ENCODE results near the gene SMYD3.

SMYD3 gene

GRCh38 chr1:246506674-246507481 lies at the start of gene SMYD3:
SMYD3 (minus strand) TSS chr1:246507279.
- DNase-seq = peak; percentile 88 to 90
- TF ChIP-seq GATA1 (IDR thresholded peaks at IDR 0.05; ENCODE audit: low read depth, low read length) (no peak), POLR2A (IDR thresholded peaks at IDR 0.05; ENCODE audit: low read length) (peak; percentile 27)

DNA sequence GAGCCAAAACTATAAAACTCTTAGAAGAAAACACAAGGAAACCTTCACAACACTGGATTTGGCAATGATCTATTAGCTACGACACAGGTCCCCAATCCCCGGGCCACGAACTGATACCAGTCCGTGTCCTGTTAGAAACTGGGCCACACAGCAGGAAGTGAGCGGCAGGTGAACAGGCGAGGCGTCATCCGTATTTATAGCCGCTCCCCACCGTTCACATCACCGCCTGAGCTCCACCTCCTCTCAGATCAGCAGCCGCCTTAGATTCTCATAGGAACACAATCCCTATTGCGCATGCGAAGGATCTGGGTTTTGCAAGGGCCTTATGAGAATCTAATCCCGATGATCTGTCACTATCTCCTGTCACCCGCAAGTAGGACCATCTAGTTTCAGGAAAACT lies 47.1 kb upstream of the SMYD3 start:
- no peak for TF ChIP-seq GATA1 (IDR thresholded peaks at IDR 0.05; ENCODE audit: low read depth, low read length)
- no peak for TF ChIP-seq POLR2A (IDR thresholded peaks at IDR 0.05; ENCODE audit: low read length)
- no peak for DNase-seq

DNA sequence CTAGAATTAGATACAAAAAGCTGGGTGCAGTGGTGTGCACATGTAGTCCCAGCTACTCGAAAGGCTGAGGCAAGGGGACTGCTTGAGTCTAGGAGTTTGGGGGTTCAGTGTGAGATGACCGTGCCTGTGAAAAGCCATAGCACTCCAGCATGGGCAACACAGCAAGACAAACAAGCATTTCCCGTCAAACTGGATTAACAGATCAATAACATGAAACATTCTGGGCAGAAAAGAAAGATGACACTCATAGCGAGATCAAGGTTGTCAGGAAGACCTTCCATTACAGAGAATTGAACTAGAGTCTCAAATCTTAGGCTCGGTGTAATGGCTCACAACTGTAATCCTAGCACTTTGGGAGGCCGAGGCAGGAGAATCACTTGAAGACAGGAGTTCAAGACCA lies 45.0 kb upstream of the SMYD3 start:
- DNase-seq = no peak
- TF ChIP-seq GATA1 (IDR thresholded peaks at IDR 0.05; ENCODE audit: low read depth, low read length) (no peak), POLR2A (IDR thresholded peaks at IDR 0.05; ENCODE audit: low read length) (no peak)

DNA sequence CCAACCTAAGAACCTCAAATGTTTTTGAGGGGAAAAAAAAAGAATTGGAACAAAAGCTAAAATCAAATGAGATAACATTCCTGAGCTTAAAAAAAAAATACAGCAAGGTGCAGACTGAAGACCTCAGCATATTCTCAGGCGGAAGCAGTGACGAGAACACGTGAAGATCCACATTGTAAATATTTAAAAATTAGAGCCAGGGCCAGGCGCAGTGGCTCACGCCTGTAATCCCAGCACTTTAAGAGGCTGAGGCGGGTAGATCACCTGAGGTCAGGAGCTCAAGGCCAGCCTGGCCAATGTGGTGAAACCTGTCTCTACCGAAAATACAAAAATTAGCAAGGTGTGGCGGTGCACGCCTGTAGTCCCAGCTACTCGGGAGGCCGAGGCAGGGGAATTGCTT lies 43.3 kb upstream of the SMYD3 start:
- no peak for TF ChIP-seq POLR2A (IDR thresholded peaks at IDR 0.05; ENCODE audit: low read length)
- no peak for TF ChIP-seq GATA1 (IDR thresholded peaks at IDR 0.05; ENCODE audit: low read depth, low read length)
- DNase-seq = no peak

DNA sequence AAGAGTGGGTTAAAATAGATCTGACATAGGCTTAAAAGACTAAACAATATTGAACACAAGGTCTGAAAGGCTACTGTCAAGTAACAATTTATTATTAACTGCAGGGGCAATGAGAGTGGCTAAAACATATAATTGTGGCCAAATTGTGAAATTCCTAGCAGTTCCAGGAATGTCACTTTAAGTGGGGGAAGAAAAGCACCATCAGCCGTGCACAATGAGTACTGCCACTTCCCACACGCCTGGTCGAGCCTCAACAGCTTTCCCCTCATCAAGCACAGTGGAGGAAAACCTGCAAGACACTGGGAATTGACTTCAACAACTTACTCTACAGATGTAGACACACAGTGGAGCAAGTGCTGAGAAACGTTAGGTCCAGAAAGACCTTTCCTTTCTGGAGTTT lies 42.6 kb upstream of the SMYD3 start:
- TF ChIP-seq GATA1 (IDR thresholded peaks at IDR 0.05; ENCODE audit: low read depth, low read length) (no peak), POLR2A (IDR thresholded peaks at IDR 0.05; ENCODE audit: low read length) (no peak)
- DNase-seq = no peak

DNA sequence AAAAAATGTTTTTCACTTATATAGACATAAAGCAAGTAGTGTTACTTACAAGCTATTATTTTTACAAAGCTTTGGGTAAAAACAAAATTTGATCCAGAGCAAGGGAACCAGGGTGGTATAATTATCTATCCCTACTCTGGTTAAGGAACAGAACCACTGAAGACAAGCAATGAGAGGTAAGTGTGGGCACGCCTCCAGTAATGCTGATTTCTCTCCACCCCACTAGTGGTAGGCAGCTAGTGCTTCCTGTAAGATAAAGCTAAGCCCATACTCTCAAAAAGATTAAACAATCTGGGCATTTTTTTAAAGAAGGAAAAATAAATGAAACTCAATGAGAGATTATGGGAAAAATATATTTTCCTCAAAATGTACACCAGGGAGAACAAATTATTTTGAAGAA lies 36.9 kb upstream of the SMYD3 start:
- TF ChIP-seq GATA1 (IDR thresholded peaks at IDR 0.05; ENCODE audit: low read depth, low read length) = no peak
- no peak for TF ChIP-seq POLR2A (IDR thresholded peaks at IDR 0.05; ENCODE audit: low read length)
- DNase-seq = no peak

DNA sequence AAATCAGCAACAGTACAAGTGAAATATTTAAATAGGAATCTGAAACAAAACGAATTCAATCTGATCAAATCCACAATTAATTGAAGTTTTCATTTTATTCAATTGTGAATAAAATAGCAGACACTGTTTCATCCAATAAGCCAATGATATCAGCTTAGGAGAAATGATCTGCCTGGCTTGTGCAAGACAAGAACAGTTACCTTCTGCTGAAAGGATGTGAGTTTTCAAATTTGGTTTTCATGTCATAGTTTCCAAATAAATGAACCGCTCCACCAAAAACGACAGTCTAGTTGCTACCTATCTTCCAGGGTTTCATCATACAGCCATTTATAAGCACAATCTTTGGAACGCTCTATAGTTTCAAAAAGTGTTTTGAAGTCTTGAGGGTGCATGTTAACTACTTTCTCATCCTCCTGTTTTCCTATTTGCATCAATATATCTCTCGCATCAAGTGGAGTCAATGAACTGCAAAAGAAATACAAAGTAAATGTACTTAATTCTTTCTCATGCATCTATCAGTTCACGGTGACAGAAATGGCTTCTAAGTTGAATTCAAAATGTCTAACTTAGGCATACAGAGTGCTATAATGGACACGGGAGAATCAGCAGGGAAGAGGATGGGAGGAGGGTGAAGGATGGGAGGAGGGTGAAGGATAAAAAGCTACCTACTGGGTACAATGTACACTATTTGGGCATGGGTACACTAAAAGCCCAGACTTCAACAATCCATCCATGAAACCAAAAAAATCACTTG lies 33.8 kb upstream of the SMYD3 start:
- TF ChIP-seq POLR2A (IDR thresholded peaks at IDR 0.05; ENCODE audit: low read length) (no peak), GATA1 (IDR thresholded peaks at IDR 0.05; ENCODE audit: low read depth, low read length) (no peak)
- DNase-seq = no peak

DNA sequence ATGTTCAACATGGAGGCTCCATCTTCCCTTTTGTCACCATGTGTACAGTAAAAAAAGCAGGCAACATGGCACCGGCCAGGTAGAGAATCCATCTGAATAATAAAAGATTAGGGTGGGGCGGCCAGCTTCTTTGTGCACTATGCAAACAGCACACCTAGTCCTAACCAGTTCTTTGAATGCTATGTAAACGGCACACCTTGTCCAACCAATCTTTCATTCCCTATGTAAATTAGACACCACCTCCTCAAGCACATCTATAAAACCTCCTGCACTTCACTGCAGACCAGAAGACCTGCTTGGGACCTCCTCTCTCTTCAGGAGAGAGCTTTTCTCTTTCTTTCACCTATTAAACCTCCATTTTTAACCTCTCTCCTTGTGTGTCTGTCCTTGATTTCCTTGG lies 30.8 kb upstream of the SMYD3 start:
- TF ChIP-seq GATA1 (IDR thresholded peaks at IDR 0.05; ENCODE audit: low read depth, low read length) = no peak
- TF ChIP-seq POLR2A (IDR thresholded peaks at IDR 0.05; ENCODE audit: low read length) = no peak
- DNase-seq = no peak

DNA sequence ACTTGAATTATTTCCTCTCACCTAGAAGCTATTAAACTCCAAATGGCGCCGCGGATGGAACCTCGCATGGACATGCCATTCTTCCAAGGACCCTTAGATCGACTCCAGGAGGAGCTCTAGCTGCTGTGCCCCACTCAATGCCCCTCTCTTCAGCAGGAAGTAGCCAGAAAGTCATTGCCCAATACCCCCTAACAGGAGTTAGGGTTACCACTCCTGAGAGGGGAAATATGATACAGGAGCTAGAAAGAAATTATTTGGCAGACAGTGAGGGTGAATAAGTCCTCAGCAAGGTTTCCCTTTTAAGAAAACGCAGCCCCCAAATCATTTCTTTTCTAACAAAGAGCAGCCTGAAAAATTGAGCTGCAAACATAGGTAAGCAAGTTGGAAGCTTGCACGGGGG lies 30.4 kb upstream of the SMYD3 start:
- TF ChIP-seq POLR2A (IDR thresholded peaks at IDR 0.05; ENCODE audit: low read length) (no peak), GATA1 (IDR thresholded peaks at IDR 0.05; ENCODE audit: low read depth, low read length) (no peak)
- DNase-seq = no peak

- TF ChIP-seq POLR2A (IDR thresholded peaks at IDR 0.05; ENCODE audit: low read length) (no peak), GATA1 (IDR thresholded peaks at IDR 0.05; ENCODE audit: low read depth, low read length) (no peak)
- no peak for DNase-seq
Measured at GRCh38 chr1:246534114-246534513, 27.0 kb upstream of the SMYD3 start.

DNA sequence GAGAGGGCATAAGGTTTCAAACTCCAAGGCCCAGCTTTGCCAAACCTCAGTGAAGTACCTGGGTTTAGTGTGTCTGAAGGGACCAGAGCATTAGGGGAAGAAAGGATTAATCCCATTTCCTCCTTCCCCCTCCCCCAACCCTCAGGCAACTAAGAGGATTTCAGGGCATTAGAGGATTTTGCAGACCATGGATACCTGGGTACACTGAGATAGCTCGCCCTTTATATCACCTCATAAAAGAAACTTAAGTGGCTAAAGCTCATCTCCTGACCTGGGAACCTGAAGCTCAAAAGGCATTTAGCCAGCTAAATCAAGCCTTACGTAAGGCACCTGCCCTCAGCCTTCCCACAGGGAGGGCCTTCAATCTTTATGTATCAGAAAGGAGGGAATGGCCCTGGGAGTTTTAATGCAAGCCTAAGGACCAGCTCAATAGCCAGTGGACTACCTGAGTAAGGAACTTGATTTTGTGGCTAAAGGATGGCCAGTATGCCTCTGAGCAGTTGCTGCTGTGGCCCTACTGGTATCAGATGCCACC lies 26.4 kb upstream of the SMYD3 start:
- no peak for DNase-seq
- no peak for TF ChIP-seq POLR2A (IDR thresholded peaks at IDR 0.05; ENCODE audit: low read length)
- no peak for TF ChIP-seq GATA1 (IDR thresholded peaks at IDR 0.05; ENCODE audit: low read depth, low read length)

- TF ChIP-seq POLR2A (IDR thresholded peaks at IDR 0.05; ENCODE audit: low read length) = no peak
- no peak for TF ChIP-seq GATA1 (IDR thresholded peaks at IDR 0.05; ENCODE audit: low read depth, low read length)
- DNase-seq = no peak
Measured at GRCh38 chr1:246532519-246532918, 25.4 kb upstream of the SMYD3 start.

DNA sequence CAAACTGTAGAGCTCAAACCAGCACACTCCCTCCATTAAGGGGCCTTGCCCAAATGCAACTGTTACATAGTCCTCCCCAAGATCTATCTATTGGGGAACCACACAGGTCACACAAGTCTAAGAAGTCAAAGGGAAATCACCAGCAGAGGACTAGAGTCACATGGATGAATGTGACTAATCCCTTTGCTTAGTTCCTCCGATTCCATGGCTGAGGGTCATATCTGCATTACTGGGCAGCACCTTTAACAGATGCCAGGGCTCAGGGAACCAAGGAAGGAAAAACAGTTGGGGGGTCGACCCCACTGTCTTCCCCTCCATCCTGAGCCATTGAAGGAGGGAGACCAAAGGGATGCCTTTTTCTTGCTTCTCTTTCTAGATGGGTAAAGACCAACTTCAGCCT lies 23.4 kb upstream of the SMYD3 start:
- DNase-seq = no peak
- TF ChIP-seq GATA1 (IDR thresholded peaks at IDR 0.05; ENCODE audit: low read depth, low read length) (no peak), POLR2A (IDR thresholded peaks at IDR 0.05; ENCODE audit: low read length) (no peak)

DNA sequence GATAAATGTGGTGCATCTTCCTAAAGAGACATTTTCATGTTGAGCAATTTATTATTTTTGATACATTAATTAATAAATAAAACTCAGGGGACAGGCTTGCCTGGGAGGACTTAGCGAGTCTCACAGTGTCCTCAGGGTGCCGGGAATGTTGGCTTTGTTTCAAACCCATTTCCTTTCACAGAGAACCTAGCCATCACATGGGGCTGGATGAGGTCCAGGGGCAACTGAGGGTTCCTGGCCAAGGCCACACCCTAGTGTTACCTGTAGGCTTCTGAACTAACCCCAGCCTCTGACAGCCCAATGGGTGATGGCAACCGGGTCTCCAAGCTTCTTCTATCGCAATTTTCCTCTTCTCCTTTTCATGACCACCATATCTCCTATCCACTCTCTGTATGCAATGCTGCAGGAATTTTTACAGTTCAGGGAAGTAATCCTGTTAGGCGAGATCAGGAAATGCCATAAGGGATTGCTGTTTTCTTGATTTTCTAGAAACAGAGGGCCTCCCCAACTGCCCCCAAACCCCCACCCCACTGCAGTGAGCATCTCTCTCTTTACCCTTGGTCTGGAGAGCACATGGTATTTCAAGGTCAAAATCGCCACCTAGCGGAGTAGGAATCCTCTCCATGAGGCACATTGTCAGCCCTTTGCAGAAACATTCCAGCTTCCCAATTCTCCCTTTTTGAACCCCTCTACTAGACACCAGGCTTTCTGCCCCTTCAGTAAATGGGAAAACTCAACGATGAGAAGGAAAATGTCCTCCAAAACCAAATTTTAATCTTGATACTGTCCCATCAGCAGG lies 22.1 kb upstream of the SMYD3 start:
- DNase-seq = no peak
- no peak for TF ChIP-seq POLR2A (IDR thresholded peaks at IDR 0.05; ENCODE audit: low read length)
- TF ChIP-seq GATA1 (IDR thresholded peaks at IDR 0.05; ENCODE audit: low read depth, low read length) = no peak
